HepG2 (cell line): ENCODE data around the gene KTN1. TPM values are rescaled to one million over a fixed set of nuclear protein-coding genes. Genes with fewer than 3 reads are reported as not detected.

ENCODE experiments used
- ATAC-seq: fragments of 200-7000 bp; cut with Tn5 transposase; 3 replicates; pipeline ENCODE4 v1.9.1; 2020; ENCODE audit warnings: mild to moderate bottlenecking, moderate library complexity
- BruUV-seq: library from RNA; stranded (reverse); fragments of 400-500 nt; replicated peaks from 2 replicates; lab custom pipeline; 2021; lab: Mats Ljungman, UMichigan
- CTCF ChIA-PET: fragments of 300-600 bp; formaldehyde crosslinking; extraction: SDS; loops from one replicate; lab custom pipeline; 2021; ENCODE audit warnings: low total read pairs, inconsistent platforms, low intra/inter-chr PET ratio; lab: Yijun Ruan, JAX
- POLR2A ChIA-PET: fragments of 350-600 bp; sonication (Branson Sonifier 250); formaldehyde crosslinking; loops from one replicate; lab custom pipeline; 2020; ENCODE audit warnings: antibody characterized with exemption, inconsistent platforms; lab: Yijun Ruan, JAX
- DNase-seq: peaks from one replicate; pipeline ENCODE4 v3.0.0-alpha.2; 2015; ENCODE audit warnings: low spot score
- FAIRE-seq: peaks from 3 replicates; lab custom pipeline; 2011; peaks lifted over from hg19 to GRCh38; lab: Jason Lieb, UNC
- H2AFZ ChIP-seq: one replicate; pipeline ENCODE4 v1.6.1; 2011; ENCODE audit warnings: low read length, inconsistent platforms
- H3K27ac ChIP-seq: fragments of 300-600 bp; 3 replicates; pipeline ENCODE4 v1.8.0; 2011; ENCODE audit warnings: mixed run types, mild to moderate bottlenecking, mixed read lengths, low read length, inconsistent platforms; ENCODE audit not compliant: insufficient read depth; ENCODE audit errors: extremely low read length
- H3K27me3 ChIP-seq, 2 experiments: fragments of 200-600 bp in 1 of 2; 2 replicates in 1 of 2; 3 replicates in 1 of 2; pipeline versions ENCODE4 v1.6.0 to v1.8.0; 2011; ENCODE audit warnings: low read length in 2 of 2, mild to moderate bottlenecking in 2 of 2, moderate library complexity in 2 of 2, inconsistent platforms in 1 of 2; ENCODE audit not compliant: insufficient read depth in 2 of 2, control insufficient read depth in 1 of 2
- H3K36me3 ChIP-seq, 2 experiments: fragments of 200-600 bp in 1 of 2; replicated peaks in 1 of 2; 2 replicates in 1 of 2; 3 replicates in 1 of 2; pipeline versions ENCODE4 v1.5.1 to v1.8.0; 2011; ENCODE audit warnings: low read length in 2 of 2, inconsistent platforms in 1 of 2; ENCODE audit not compliant: insufficient read depth in 2 of 2, control insufficient read depth in 1 of 2
- H3K4me1 ChIP-seq: 2 replicates; pipeline ENCODE4 v1.5.1; 2012; ENCODE audit warnings: low read length, inconsistent platforms; ENCODE audit not compliant: insufficient read depth
- H3K4me2 ChIP-seq: 2 replicates; pipeline ENCODE4 v1.6.0; 2011; ENCODE audit warnings: low read depth, low read length, inconsistent platforms
- H3K4me3 ChIP-seq, 3 experiments: fragments of 200-600 bp in 1 of 3; sonication (generic), shearing (Covaris generic) in 1 of 3; replicated peaks in 1 of 3; 2 replicates each; pipeline ENCODE4 v1.5.1; 2011 to 2016; ENCODE audit warnings: low read length in 3 of 3, inconsistent platforms in 2 of 3, low read depth in 2 of 3, mild to moderate bottlenecking in 2 of 3, control low read depth in 1 of 3, mixed read lengths in 1 of 3; ENCODE audit not compliant: insufficient read depth in 1 of 3
- H3K79me2 ChIP-seq: one replicate; pipeline ENCODE4 v1.6.1; 2011; ENCODE audit warnings: low read length, inconsistent platforms; ENCODE audit not compliant: insufficient read depth
- H3K9ac ChIP-seq: 2 replicates; pipeline ENCODE4 v1.6.0; 2011; ENCODE audit warnings: mild to moderate bottlenecking, low read depth, low read length, inconsistent platforms; ENCODE audit not compliant: insufficient read depth
- H3K9me3 ChIP-seq: 2 replicates; pipeline ENCODE4 v1.5.1; 2012; ENCODE audit warnings: mild to moderate bottlenecking, low read length
- H4K20me1 ChIP-seq: 2 replicates; pipeline ENCODE4 v1.6.0; 2011; ENCODE audit warnings: inconsistent platforms, mild to moderate bottlenecking, low read length, moderate library complexity; ENCODE audit not compliant: insufficient read depth
- ARID5B ChIP-seq: IDR thresholded peaks from 2 replicates; pipeline ENCODE4 v1.4.0; 2020; ENCODE audit warnings: mild to moderate bottlenecking, missing genetic modification reagents
- CAMTA2 ChIP-seq: sonication (generic); formaldehyde crosslinking; IDR thresholded peaks from 2 replicates; pipeline ENCODE4 v1.4.0; 2020; ENCODE audit warnings: mild to moderate bottlenecking, missing genetic modification reagents, borderline replicate concordance
- JUN ChIP-seq: sonication (generic); formaldehyde crosslinking; IDR thresholded peaks from 2 replicates; pipeline ENCODE4 v1.4.0; 2020; ENCODE audit warnings: mild to moderate bottlenecking, missing genetic modification reagents
- THAP8 ChIP-seq: sonication (generic); formaldehyde crosslinking; IDR thresholded peaks from 2 replicates; pipeline ENCODE4 v1.5.1; 2020; ENCODE audit warnings: missing genetic modification reagents, mild to moderate bottlenecking, borderline replicate concordance
- ZNF225 ChIP-seq: sonication (generic); formaldehyde crosslinking; IDR thresholded peaks from 2 replicates; pipeline ENCODE4 v1.4.0; 2020; ENCODE audit warnings: mild to moderate bottlenecking, missing genetic modification reagents
- ZNF331 ChIP-seq: sonication (generic); formaldehyde crosslinking; IDR thresholded peaks from 2 replicates; pipeline ENCODE4 v1.4.0; 2020; ENCODE audit warnings: missing genetic modification reagents
- ZNF598 ChIP-seq: sonication (generic); formaldehyde crosslinking; IDR thresholded peaks from 2 replicates; pipeline ENCODE4 v1.5.1; 2020; ENCODE audit warnings: mild to moderate bottlenecking, missing genetic modification reagents, borderline replicate concordance
- ZNF720 ChIP-seq: sonication (generic); formaldehyde crosslinking; IDR thresholded peaks from 2 replicates; pipeline ENCODE4 v1.4.0; 2020; ENCODE audit warnings: missing genetic modification reagents
- WGBS: methylation state at CpG from one replicate; pipeline ENCODE4 v1.1.6; 2017; ENCODE audit warnings: low lambda C conversion rate; 5-methylcytosine and 5-hydroxymethylcytosine counted together
- in situ Hi-C: cut with HindIII; loops from 2 replicates; pipeline ENCODE4 v1.10.0; 2017; ENCODE audit warnings: low pct_unique_long_range_greater_than_20kb; ENCODE audit not compliant: extremely low pct_ligation_motif_present
- intact Hi-C: fragments of 100-400 bp; cut with micrococcal nuclease; formaldehyde crosslinking; loops from one replicate; pipeline ENCODE4 v1.10.0; 2022; ENCODE audit not compliant: unreplicated experiment
- polyA plus RNA-seq, 8 experiments: library from polyadenylated mRNA; depleted of rRNA in 3 of 8; stranded (reverse) in 7 of 8; unstranded in 1 of 8; fragments of >200 nt; fragmentation: Illumina TruSeq in 4 of 8; extraction: Trizol in 4 of 8; gene quantifications; 2 replicates each; pipeline versions ENCODE4 v1.2.1 to v1.2.3, GENCODE V29; 2011 to 2016; ENCODE audit warnings: low read depth in 4 of 8, missing spikeins in 1 of 8, mixed read lengths in 1 of 8; ENCODE audit not compliant: insufficient read depth in 1 of 8
- total RNA-seq, 5 experiments: library from RNA; depleted of rRNA; stranded (reverse); fragments of >200 nt; fragmentation: Illumina TruSeq; extraction: Trizol; gene quantifications; 2 replicates each; pipeline ENCODE4 v1.2.3, GENCODE V29; 2016; ENCODE audit warnings: low read depth in 1 of 5

KTN1 gene
- total and polyA plus RNA-seq, 2 of the 13 experiments (the other 11 are each of a cell fraction or from before 2014, with no cell fraction given): 60.6 to 169 TPM

GRCh38 chr14:55638665-55639064 lies 58.7 kb downstream of the KTN1 start:
- no peaks in the 10 kb centered on the region for H3K4me1 ChIP-seq
- no TSS peak for BruUV-seq
- ATAC-seq (no peak), DNase-seq (no peak)
- no peak overlapping the region for H2AFZ ChIP-seq
- no peaks in the 10 kb centered on the region; the same call in 1 of the 2 replicates for H4K20me1 ChIP-seq
- peaks cover 12 to 75% of the 10 kb centered on the region in 2 experiments for H3K36me3 ChIP-seq
- no peaks in the 10 kb centered on the region for H3K9me3 ChIP-seq
- in situ Hi-C loops: no loop called here
- no peaks in the 10 kb centered on the region for H3K27me3 ChIP-seq
- TF ChIP-seq ARID5B (CRISPR knock-in tag): no peak
- no peak for TF ChIP-seq ZNF720 (CRISPR knock-in tag)
- no peak for TF ChIP-seq ZNF598 (CRISPR knock-in tag)
- TF ChIP-seq JUN: no peak
- TF ChIP-seq ZNF331 (CRISPR knock-in tag): no peak
- TF ChIP-seq, all 625 proteins: peak for 0
- H3K79me2 ChIP-seq: no peaks in the 10 kb centered on the region
- CTCF ChIA-PET: no interaction called here
- POLR2A ChIA-PET: no interaction called here
- no peak for FAIRE-seq
- no peak overlapping the region for H3K27ac ChIP-seq
- WGBS: 97% methylated on average over 1 of the region's 1 CpG
- no peak overlapping the region for H3K9ac ChIP-seq
- no peak overlapping the region for H3K4me2 ChIP-seq
- no peak overlapping the region for H3K4me3 ChIP-seq
- intact Hi-C loops: loop anchor here (10.0 kb wide), 1 partner anchor 54 kb away; the partner anchor contains the start of gene KTN1

- Histone ChIP-seq H3K4me2 (no peak overlapping the region), H3K79me2 (no peaks in the 10 kb centered on the region), H4K20me1 (no peaks in the 10 kb centered on the region), H3K4me3 (no peak overlapping the region), H3K9ac (no peak overlapping the region), H2AFZ (no peak overlapping the region), H3K27ac (no peak overlapping the region), H3K27me3 (no peaks in the 10 kb centered on the region), H3K4me1 (no peaks in the 10 kb centered on the region), H3K9me3 (no peaks in the 10 kb centered on the region), H3K36me3 (peaks cover 8 to 51% of the 10 kb centered on the region in 2 experiments)
- no TSS peak for BruUV-seq
- FAIRE-seq (no peak), DNase-seq (no peak), ATAC-seq (no peak)
- no peak for TF ChIP-seq ZNF225
- TF ChIP-seq THAP8 (CRISPR knock-in tag): no peak
- no peak for TF ChIP-seq CAMTA2 (CRISPR knock-in tag)
- ChIA-PET POLR2A (no interaction called here), CTCF (no interaction called here)
- intact Hi-C loops (no loop called here), in situ Hi-C loops (no loop called here)
These were observed 61.3 kb downstream of the KTN1 start for GRCh38 chr14:55641290-55641689.
